ENCODE data around the gene TIMM22. TPM values are rescaled to one million over a fixed set of nuclear protein-coding genes. Genes with fewer than 3 reads are reported as not detected.

The TIMM22 gene
- total and polyA plus RNA-seq, 2 of the 13 experiments (the other 11 are each of a cell fraction or from before 2014, with no cell fraction given) = 6.2 to 15.5 TPM

GRCh38 chr17:1029196-1029921 is 32.4 kb downstream of the TIMM22 start:
- CTCF ChIA-PET (ENCODE audit: low intra/inter-chr PET ratio, low total read pairs) = no interaction called here

More at GRCh38 chr17:1029196-1029921, 32.4 kb downstream of the TIMM22 start:
- intact Hi-C loops (cut with micrococcal nuclease; ENCODE audit: unreplicated experiment) (no loop called here), in situ Hi-C loops (cut with HindIII; ENCODE audit: extremely low pct_ligation_motif_present, low pct_unique_long_range_greater_than_20kb) (no loop called here)
- POLR2A ChIA-PET = no interaction called here
- FAIRE-seq (no peak), ATAC-seq (no peak), DNase-seq (ENCODE audit: low spot score) (no peak)
- H4K20me1 ChIP-seq (ENCODE audit: insufficient read depth, low read length) = no peaks in the 10 kb centered on the region
- no peak overlapping the region for H3K4me3 ChIP-seq (replicated peaks in 1 of 3; ENCODE audit: insufficient read depth in 1 of 3, low read depth in 2 of 3, low read length in 3 of 3)
- no peak overlapping the region for H2AFZ ChIP-seq (ENCODE audit: low read length)
- TF ChIP-seq ZNF710 (CRISPR knock-in tag; IDR thresholded peaks at IDR 0.05; ENCODE audit: borderline replicate concordance) = no peak
- TF ChIP-seq ZNF17 (CRISPR knock-in tag; IDR thresholded peaks at IDR 0.05) = no peak
- TF ChIP-seq ZUFSP (CRISPR knock-in tag; IDR thresholded peaks at IDR 0.05; ENCODE audit: borderline replicate concordance) = no peak
- no peak for TF ChIP-seq ZNF362 (CRISPR knock-in tag; IDR thresholded peaks at IDR 0.05; ENCODE audit: borderline replicate concordance)
- no peak for TF ChIP-seq MXD4 (CRISPR knock-in tag; IDR thresholded peaks at IDR 0.05)
- no peak for TF ChIP-seq CERS6 (CRISPR knock-in tag; IDR thresholded peaks at IDR 0.05)
- no peak for TF ChIP-seq ZNF891 (CRISPR knock-in tag; IDR thresholded peaks at IDR 0.05)
- TF ChIP-seq IKZF1 (IDR thresholded peaks at IDR 0.05) = no peak
- TF ChIP-seq RORA (CRISPR knock-in tag; IDR thresholded peaks at IDR 0.05) = no peak
- TF ChIP-seq NFIB (CRISPR knock-in tag; IDR thresholded peaks at IDR 0.05; ENCODE audit: borderline replicate concordance) = no peak
- TF ChIP-seq DMTF1 (CRISPR knock-in tag; IDR thresholded peaks at IDR 0.05) = no peak
- H3K4me2 ChIP-seq (ENCODE audit: low read depth, low read length) = no peak overlapping the region
- H3K9me3 ChIP-seq (ENCODE audit: low read length) = no peaks in the 10 kb centered on the region
- 76% methylated on average over 21 of the region's 30 CpGs for WGBS (ENCODE audit: low lambda C conversion rate)
- H3K27me3 ChIP-seq (ENCODE audit: control insufficient read depth in 1 of 2, insufficient read depth in 2 of 2, low read length in 2 of 2) = no peaks in the 10 kb centered on the region
- no peak overlapping the region for H3K9ac ChIP-seq (ENCODE audit: insufficient read depth, low read depth, low read length)
- no peak overlapping the region for H3K27ac ChIP-seq (ENCODE audit: extremely low read length, insufficient read depth, low read length)
- H3K36me3 ChIP-seq (replicated peaks in 1 of 2; ENCODE audit: control insufficient read depth in 1 of 2, insufficient read depth in 2 of 2, low read length in 2 of 2) = no peaks in the 10 kb centered on the region
- H3K79me2 ChIP-seq (ENCODE audit: insufficient read depth, low read length) = no peaks in the 10 kb centered on the region
- H3K4me1 ChIP-seq (ENCODE audit: insufficient read depth, low read length) = no peaks in the 10 kb centered on the region
- BruUV-seq (replicated peaks) = no TSS peak
